K562 (cell line): ENCODE results near the gene BMF. TPM values are rescaled to one million over a fixed set of nuclear protein-coding genes. Genes with fewer than 3 reads are reported as not detected.
A peak's percentile ranks its signal among the peaks of the same experiment; 100 is the strongest.

Experiments used
- ATF7 ChIP-seq: fragments of 450-650 bp; IDR thresholded peaks from 2 replicates; pipeline ENCODE4 v1.7.1; 2014; ENCODE audit warnings: mild to moderate bottlenecking, moderate library complexity
- BRD9 ChIP-seq: fragments of 450-650 bp; IDR thresholded peaks from 2 replicates; pipeline ENCODE4 v1.6.1; 2018; ENCODE audit warnings: low read depth; ENCODE audit not compliant: partially characterized antibody
- CTBP1 ChIP-seq: fragments of 450-650 bp; IDR thresholded peaks from 2 replicates; pipeline ENCODE4 v1.6.1; 2016; ENCODE audit warnings: borderline replicate concordance
- DPF2 ChIP-seq: fragments of 450-650 bp; IDR thresholded peaks from 2 replicates; pipeline ENCODE4 v1.6.1; 2016
- ESRRA ChIP-seq: fragments of 450-650 bp; IDR thresholded peaks from 2 replicates; pipeline ENCODE4 v1.6.1; 2014; ENCODE audit warnings: low read depth, mild to moderate bottlenecking, moderate library complexity, borderline replicate concordance
- FOXP1 ChIP-seq: sonication (generic); formaldehyde crosslinking; IDR thresholded peaks from 2 replicates; pipeline ENCODE4 v1.8.0; 2022; ENCODE audit warnings: mild to moderate bottlenecking, missing genetic modification reagents
- FUS ChIP-seq: fragments of 200-400 bp; formaldehyde crosslinking; optimal IDR thresholded peaks from 2 replicates; pipeline ENCODE3; 2017; ENCODE audit warnings: low read depth, low read length
- HBP1 ChIP-seq: fragments of 450-650 bp; formaldehyde crosslinking; IDR thresholded peaks from 2 replicates; pipeline ENCODE4 v1.4.0; 2022; ENCODE audit warnings: missing genetic modification characterization
- HSF4 ChIP-seq: fragments of 250-450 bp; sonication (Bioruptor Pico); IDR thresholded peaks from 2 replicates; pipeline ENCODE4 v2.1.2; 2022; ENCODE audit warnings: mild to moderate bottlenecking, moderate library complexity, borderline replicate concordance
- MLX ChIP-seq, 2 experiments: fragments of 450-650 bp in 1 of 2; sonication (generic) in 1 of 2; formaldehyde crosslinking; conservative IDR thresholded peaks; 2 replicates each; pipeline versions ENCODE4 v1.4.0 to v1.8.1; 2020 to 2022; ENCODE audit warnings: mild to moderate bottlenecking in 1 of 2, missing genetic modification reagents in 1 of 2
- PHB2 ChIP-seq: fragments of 450-650 bp; IDR thresholded peaks from 2 replicates; pipeline ENCODE4 v1.6.1; 2017; ENCODE audit warnings: low read depth
- PKNOX1 ChIP-seq: fragments of 450-650 bp; IDR thresholded peaks from 2 replicates; pipeline ENCODE4 v1.6.1; 2016
- TAF7 ChIP-seq: fragments of 450-650 bp; IDR thresholded peaks from 2 replicates; pipeline ENCODE4 v1.6.1; 2016; ENCODE audit warnings: missing genetic modification characterization, missing compliant biosample characterization
- THRA ChIP-seq: fragments of 450-650 bp; IDR thresholded peaks from 2 replicates; pipeline ENCODE4 v1.6.1; 2017; ENCODE audit warnings: mild to moderate bottlenecking, moderate library complexity
- ZBTB8A ChIP-seq: fragments of 450-650 bp; IDR thresholded peaks from 2 replicates; pipeline ENCODE4 v1.6.1; 2018; ENCODE audit warnings: mild to moderate bottlenecking, moderate library complexity; ENCODE audit not compliant: partially characterized antibody
- ZNF134 ChIP-seq: fragments of 250-450 bp; sonication (Bioruptor Pico); conservative IDR thresholded peaks from 2 replicates; pipeline ENCODE4 v1.4.0; 2020
- ZNF444 ChIP-seq: fragments of 250-450 bp; sonication (Bioruptor Pico); IDR thresholded peaks from 2 replicates; pipeline ENCODE4 v1.4.0; 2020; ENCODE audit warnings: mild to moderate bottlenecking, moderate library complexity
- ZNF764 ChIP-seq: fragments of 250-450 bp; sonication (Bioruptor Pico); IDR thresholded peaks from 2 replicates; pipeline ENCODE4 v1.4.0; 2020; ENCODE audit warnings: low read depth, mild to moderate bottlenecking, moderate library complexity
- polyA plus RNA-seq, 8 experiments: library from polyadenylated mRNA; depleted of rRNA in 4 of 8; stranded (reverse) in 5 of 8; unstranded in 3 of 8; fragments of >200 nt; fragmentation: Nextera tagmentation in 2 of 8; fragmentation: Illumina TruSeq in 1 of 8; extraction: Ambion mirVana in 2 of 8; extraction: Trizol in 1 of 8; gene quantifications; 2 replicates each; pipeline versions ENCODE4 v1.2.1 to v1.2.3, GENCODE V29; 2011 to 2014; ENCODE audit warnings: inconsistent platforms in 1 of 8, missing spikeins in 1 of 8
- total RNA-seq, 7 experiments: library from RNA; depleted of rRNA in 6 of 7; stranded (reverse); fragments of >200 nt in 6 of 7; fragmentation: Illumina TruSeq in 2 of 7; extraction: Trizol in 2 of 7; gene quantifications; 2 replicates each; pipeline versions ENCODE4 v1.2.1 to v1.2.3, GENCODE V29; 2011 to 2021; ENCODE audit warnings: low replicate concordance in 1 of 7
- TF ChIP-seq, protein P1 (sequence below): sonication (generic); formaldehyde crosslinking; IDR thresholded peaks from 2 replicates; pipeline ENCODE4 v1.8.1; 2023; ENCODE audit warnings: mild to moderate bottlenecking, missing genetic modification reagents
- TF ChIP-seq, protein P2 (sequence below): conservative IDR thresholded peaks from 2 replicates; pipeline ENCODE4 v1.6.1; 2011; ENCODE audit warnings: low read depth, mild to moderate bottlenecking, low read length; ENCODE audit not compliant: control insufficient read depth

Gene BMF
- total and polyA plus RNA-seq, 9 of the 15 experiments (the other 6 are each of a cell fraction or from before 2014, with no cell fraction given), result 0.25 to 0.91 (median 0.59) TPM; not detected in 2

DNA sequence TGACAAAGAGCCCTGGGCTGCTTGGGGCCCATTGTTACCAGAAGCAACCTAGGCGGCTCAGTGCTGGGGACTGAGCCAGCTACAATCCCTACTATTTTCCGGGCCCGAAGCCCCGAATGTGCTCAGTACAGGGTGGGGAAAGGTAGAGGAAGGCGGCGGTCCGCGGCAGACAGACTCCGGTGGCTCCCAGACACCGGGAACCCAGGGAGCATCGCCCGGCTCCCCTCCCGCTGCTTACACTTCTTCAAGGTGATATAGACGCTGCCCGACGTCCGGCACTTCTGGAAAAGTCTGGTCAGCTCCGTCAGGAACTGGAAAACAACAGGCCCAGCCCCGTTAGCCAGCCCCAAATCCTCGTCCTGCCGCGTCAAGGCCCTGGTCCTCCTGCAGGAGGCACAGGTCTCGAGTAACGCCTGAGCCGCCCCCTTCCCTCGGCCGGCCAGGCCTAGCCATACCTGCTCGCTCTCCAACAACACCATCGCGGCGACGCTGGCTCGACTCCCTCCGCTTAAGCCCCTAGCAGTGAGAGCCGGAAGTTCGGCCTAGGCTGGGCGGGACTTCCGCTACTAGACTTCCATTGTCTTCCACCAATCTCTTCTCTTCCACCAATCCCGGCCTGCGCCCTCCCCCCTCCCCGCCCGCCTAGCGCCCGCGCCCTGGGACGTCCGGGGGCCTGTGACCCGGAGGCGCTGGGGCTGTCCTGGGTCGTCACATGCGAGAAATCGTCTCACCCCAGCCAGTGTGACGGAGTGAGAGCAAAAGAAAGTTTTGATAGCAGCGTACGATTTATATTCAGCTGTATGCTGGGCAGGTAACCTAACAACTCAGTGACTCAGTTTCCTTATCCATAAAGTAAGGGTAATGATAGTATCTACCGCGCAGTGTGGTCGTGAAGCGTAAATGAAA, 69.8 kb downstream of the BMF start, which contains the start of gene SRP14 (continued):
- TF ChIP-seq, protein P1, sequence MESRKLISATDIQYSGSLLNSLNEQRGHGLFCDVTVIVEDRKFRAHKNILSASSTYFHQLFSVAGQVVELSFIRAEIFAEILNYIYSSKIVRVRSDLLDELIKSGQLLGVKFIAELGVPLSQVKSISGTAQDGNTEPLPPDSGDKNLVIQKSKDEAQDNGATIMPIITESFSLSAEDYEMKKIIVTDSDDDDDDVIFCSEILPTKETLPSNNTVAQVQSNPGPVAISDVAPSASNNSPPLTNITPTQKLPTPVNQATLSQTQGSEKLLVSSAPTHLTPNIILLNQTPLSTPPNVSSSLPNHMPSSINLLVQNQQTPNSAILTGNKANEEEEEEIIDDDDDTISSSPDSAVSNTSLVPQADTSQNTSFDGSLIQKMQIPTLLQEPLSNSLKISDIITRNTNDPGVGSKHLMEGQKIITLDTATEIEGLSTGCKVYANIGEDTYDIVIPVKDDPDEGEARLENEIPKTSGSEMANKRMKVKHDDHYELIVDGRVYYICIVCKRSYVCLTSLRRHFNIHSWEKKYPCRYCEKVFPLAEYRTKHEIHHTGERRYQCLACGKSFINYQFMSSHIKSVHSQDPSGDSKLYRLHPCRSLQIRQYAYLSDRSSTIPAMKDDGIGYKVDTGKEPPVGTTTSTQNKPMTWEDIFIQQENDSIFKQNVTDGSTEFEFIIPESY (CRISPR knock-in tag), result peak; percentile 25; the same call in 1 of the 2 replicates
- TF ChIP-seq FOXP1, result no peak
- TF ChIP-seq HSF4 (CRISPR knock-in tag), result no peak
- no peak for TF ChIP-seq ZNF444 (CRISPR knock-in tag)
- no peak for TF ChIP-seq ZBTB8A
- TF ChIP-seq ATF7, result peak; percentile 39
- TF ChIP-seq PKNOX1, result peak; percentile 83
- no peak for TF ChIP-seq HBP1 (CRISPR knock-in tag)
- TF ChIP-seq DPF2, result peak; percentile 27; the same call in 1 of the 2 replicates
- TF ChIP-seq FUS, result no peak
- no peak for TF ChIP-seq BRD9
- TF ChIP-seq ZNF764, result no peak
- TF ChIP-seq TAF7 (tag), result 0 out of 2 replicates have a peak, but pooled peaks have one; percentile 56
- peak; percentile 28; the same call in 1 of the 2 replicates for TF ChIP-seq ESRRA
- no peak for TF ChIP-seq ZNF134
- peak; percentile 35; the same call in 1 of the 2 replicates for TF ChIP-seq CTBP1
- peak in 1 of 2 experiments; percentile 14; a peak in 1 of 4 replicates for TF ChIP-seq MLX (CRISPR knock-in tag; conservative IDR thresholded peaks at IDR 0.05)
- no peak for TF ChIP-seq THRA
- TF ChIP-seq, protein P2, sequence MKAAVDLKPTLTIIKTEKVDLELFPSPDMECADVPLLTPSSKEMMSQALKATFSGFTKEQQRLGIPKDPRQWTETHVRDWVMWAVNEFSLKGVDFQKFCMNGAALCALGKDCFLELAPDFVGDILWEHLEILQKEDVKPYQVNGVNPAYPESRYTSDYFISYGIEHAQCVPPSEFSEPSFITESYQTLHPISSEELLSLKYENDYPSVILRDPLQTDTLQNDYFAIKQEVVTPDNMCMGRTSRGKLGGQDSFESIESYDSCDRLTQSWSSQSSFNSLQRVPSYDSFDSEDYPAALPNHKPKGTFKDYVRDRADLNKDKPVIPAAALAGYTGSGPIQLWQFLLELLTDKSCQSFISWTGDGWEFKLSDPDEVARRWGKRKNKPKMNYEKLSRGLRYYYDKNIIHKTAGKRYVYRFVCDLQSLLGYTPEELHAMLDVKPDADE, result no peak
- TF ChIP-seq PHB2, result no peak
